GM19324 (cell line): ENCODE data around the gene UGT1A7.
"Not testable (repeated sequence)": the region's sequence is repeated elsewhere in the genome, so short reads cannot be mapped to it uniquely, and the experiment has no call there.

ENCODE experiments used
- ATAC-seq: cut with Tn5 transposase; IDR thresholded peaks from one replicate; pipeline ENCODE4 v1.9.1; 2021; ENCODE audit warnings: mild to moderate bottlenecking, moderate library complexity; ENCODE audit not compliant: unreplicated experiment, low FRiP score

Gene UGT1A7

GRCh38 chr2:233711312-233712008 lies 29.8 kb downstream of the UGT1A7 start:
- no peak for ATAC-seq

DNA sequence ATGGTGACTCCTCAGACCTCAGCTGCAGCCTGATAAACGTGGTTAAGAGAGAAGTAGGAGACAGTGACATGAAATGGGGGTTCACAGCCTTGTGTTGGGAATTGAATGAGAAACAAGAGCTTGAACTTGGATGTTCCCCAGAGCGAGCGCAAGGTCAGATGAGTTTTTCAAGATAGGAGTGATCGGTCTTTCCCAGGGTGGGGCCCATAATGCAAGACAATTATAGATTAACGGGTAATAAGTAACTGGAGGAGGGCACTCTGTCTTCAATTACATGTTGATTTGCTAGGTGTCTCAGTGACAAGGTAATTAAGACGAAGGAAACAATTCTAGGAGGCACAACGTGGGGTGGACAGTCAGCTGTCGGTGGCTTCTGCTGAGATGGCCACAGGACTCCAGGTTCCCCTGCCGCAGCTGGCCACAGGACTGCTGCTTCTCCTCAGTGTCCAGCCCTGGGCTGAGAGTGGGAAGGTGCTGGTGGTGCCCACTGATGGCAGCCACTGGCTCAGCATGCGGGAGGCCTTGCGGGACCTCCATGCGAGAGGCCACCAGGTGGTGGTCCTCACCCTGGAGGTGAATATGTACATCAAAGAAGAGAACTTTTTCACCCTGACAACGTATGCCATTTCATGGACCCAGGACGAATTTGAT lies 31.0 kb downstream of the UGT1A7 start, which contains the start of gene UGT1A5:
Gene UGT1A5, plus strand, starts transcription at position 297 of the 651 bp plus-strand sequence. Its CDS starts 85 bp downstream, at position 382.
- ATAC-seq, result no peak

GRCh38 chr2:233713262-233713615 lies 31.5 kb downstream of the UGT1A7 start:
- no peak for ATAC-seq

DNA sequence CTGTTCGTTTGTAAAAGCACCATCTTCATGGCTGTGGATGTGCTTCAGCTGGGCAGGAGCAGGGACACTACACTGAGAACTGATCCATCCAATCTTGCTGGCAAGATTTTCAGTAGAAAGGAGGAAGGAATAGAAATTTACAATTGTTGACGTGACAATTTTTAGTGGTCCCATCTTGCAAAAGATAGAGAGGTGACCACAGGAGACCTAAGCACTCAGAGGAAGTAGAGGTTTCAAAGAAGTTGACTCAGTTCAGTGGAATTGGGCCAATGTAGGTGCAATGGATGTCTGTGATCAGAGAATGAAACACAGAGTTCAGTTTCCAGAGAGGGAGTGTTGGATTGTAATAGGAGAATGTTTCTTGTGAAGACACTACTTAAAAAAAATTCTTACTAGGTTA lies 32.4 kb downstream of the UGT1A7 start:
- ATAC-seq, result no peak

- ATAC-seq, result no peak
Observed at GRCh38 chr2:233718552-233718951, 36.9 kb downstream of the UGT1A7 start, which contains the start of gene UGT1A4. UGT1A4 (plus strand) TSS chr2:233718736; CDS start chr2:233718821, 85 bp downstream.

GRCh38 chr2:233728723-233729301 lies 47.1 kb downstream of the UGT1A7 start, which contains the start of gene UGT1A3:
UGT1A3 (plus strand) TSS chr2:233729042; CDS start chr2:233729127, 85 bp downstream.
- ATAC-seq, result no peak

- not testable (repeated sequence) for ATAC-seq
Observed at GRCh38 chr2:233736868-233737653, 55.4 kb downstream of the UGT1A7 start.

DNA sequence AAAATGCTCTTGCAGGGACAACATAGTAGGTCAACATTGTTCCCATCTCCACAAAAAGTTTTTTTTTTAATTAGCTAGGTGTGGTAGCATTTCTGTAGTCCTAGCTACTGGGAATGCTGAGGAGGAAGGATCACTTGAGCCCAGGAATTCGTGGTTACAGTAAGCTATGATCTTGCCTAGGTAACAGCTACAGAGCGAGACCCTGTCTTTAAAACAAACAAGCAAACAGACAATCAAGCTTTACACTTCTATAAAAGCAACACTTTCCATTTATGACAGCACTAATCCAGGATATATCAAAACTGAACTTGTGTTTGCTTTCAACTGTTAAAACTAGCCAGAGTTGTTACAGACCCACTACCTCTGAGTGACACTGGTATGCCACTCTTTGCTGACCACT lies 59.2 kb downstream of the UGT1A7 start:
- ATAC-seq, result no peak

DNA sequence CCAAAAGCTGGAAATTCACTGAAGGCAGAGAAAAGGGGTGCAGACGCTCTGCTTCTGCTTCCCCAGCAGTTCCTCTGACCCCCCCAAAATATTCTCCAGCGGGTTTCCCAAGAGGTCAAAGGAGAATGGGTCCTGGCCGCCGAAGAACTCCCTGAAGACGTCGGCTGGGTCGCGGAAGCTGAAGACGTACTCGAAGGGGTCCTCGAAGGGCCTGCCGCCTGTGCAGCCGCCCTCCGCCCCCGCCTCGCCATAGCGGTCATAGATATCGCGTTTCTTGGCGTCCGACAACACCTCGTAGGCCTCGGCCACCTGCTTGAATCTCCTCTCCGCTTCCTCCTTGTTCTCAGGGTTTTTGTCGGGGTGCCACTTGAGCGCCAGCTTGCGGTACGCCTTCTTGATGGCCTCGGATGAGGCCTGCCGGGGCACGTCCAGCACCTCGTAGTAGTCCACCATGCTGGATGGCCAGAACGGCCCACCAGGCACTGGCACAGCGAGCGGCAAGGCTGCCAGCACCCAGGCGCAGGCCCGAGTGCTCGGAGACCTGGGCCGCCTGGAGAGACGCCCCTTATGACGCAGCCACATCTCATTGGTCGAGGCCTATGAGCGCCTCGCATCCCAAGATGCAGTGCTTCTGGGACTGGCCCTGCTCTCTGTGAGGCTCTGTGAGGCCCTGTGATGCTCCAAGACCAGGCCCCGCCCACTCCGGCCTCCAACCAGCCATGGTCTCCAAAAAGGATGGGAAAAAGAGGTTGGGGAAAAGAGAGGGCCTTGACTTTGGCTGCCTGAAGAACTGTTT lies 62.0 kb downstream of the UGT1A7 start:
- no peak for ATAC-seq

DNA sequence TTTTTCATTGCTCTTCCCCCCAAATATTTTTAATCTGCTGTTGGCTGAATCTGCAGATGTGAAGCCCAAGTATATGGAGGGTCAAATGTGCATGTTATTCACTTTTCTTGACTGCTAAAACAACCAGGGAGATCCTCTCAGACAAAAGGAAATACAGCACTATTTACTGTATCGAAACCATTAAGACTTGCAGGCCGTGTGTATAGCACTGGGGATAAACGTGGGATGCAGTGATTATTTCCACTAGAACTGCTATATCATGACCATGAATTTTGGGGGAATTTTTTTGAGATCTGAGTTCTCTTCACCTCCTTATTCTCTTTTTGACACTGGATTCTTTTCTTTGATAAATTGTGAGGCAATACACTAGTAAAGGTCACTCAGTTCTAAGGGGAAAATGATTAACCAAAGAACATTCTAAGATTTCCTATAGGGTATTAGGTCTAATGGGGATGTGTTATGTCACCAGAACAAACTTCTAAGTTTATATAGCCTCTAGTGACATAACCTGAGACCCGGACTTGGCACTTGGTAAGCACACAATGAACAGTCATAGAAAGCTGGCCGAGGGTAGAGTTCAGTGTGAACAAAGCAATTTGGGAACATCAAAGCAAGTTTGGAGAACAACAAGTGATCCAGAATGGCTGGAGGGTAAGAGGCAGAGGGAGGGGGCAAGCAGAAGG lies 63.5 kb downstream of the UGT1A7 start:
- ATAC-seq, result no peak

- ATAC-seq, result not testable (repeated sequence)
Observed at GRCh38 chr2:233745838-233746237, 64.1 kb downstream of the UGT1A7 start.

DNA sequence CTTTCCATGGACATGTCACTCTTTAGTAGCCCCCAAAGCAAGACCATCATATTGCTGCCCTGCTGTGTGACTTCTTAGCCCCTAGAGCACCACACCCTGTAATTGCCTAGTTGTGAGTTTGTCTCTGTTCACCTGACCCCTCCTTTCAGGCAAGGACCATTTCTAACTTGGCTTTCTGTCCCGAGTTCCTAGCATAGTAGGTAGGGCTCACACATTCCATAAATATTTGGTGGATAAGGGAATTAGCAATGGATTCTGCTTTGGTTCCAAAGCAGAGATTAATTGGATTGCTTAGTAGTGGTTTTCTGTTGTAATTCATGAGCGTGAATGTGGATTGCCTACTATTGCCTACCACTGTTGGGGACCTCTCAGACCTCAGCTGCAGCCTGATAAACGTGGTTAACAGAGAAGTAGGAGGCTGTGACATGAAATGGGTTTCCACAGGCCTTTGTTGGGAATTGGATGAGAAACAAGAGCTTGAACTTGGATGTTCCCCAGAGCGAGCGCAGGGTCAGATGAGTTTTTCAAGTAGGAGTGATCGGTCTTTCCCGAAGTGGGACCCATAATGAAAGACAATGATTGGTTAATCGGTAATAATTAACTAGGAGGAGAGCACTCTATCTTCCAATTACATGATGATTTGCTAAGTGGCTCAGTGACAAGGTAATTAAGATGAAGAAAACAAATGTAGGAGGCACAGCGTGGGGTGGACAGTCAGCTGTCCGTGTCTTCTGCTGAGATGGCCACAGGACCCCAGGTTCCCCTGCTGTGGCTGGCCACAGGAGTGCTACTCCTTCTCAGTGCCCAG lies 65.0 kb downstream of the UGT1A7 start:
- no peak for ATAC-seq

- no peak for ATAC-seq
Observed at GRCh38 chr2:233747283-233747544, 65.5 kb downstream of the UGT1A7 start.

GRCh38 chr2:233750689-233751088 lies 69.0 kb downstream of the UGT1A7 start:
- not testable (repeated sequence) for ATAC-seq

GRCh38 chr2:233751212-233752009 lies 69.7 kb downstream of the UGT1A7 start:
- not testable (repeated sequence) for ATAC-seq

DNA sequence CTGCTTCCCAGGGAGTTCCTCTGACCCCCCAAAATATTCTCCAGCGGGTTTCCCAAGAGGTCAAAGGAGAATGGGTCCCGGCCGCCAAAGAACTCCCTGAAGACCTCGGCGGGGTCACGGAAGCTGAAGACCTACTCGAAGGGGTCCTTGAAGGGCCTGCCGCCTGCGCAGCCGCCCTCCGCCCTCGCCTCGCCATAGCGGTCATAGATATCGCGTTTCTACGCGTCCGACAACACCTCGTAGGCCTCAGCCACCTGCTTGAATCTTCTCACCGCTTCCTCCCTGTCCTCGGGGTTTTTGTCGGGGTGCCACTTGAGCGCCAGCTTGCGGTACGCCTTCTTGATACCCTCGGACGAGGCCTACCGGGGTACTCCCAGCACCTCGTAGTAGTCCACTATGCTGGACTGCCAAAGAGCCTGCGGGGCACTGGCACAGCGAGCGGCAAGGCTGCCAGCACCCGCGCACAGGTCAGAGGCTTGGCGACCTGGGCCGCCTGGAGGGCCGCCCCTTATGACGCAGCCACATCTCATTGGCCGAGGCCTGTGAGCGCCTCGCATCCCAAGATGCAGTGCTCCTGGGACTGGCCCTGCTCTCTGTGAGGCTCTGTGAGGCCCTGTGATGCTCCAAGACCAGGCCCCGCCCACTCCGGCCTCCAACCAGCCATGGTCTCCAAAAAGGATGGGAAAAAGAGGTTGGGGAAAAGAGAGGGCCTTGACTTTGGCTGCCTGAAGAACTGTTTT lies 73.3 kb downstream of the UGT1A7 start:
- ATAC-seq, result no peak

- no peak for ATAC-seq
Observed at GRCh38 chr2:233756429-233757081, 74.9 kb downstream of the UGT1A7 start.
